Smooth muscle cell (in vitro differentiated cells): ENCODE results near the gene PRKCB. TPM values are rescaled to one million over a fixed set of nuclear protein-coding genes. Genes with fewer than 3 reads are reported as not detected.
"Not testable (repeated sequence)": the region's sequence is repeated elsewhere in the genome, so short reads cannot be mapped to it uniquely, and the experiment has no call there.

Experiments
- DNase-seq: peaks from one replicate; lab custom pipeline; 2025; ENCODE audit not compliant: unreplicated experiment; lab: John Stamatoyannopoulos, UW
- H2AFZ ChIP-seq: fragments of 200-600 bp; sonication (generic); 2 replicates; pipeline ENCODE4 v1.6.0; 2016; ENCODE audit warnings: antibody characterized with exemption, low read depth, mild to moderate bottlenecking
- H3F3A ChIP-seq: fragments of 200-600 bp; sonication (generic); 2 replicates; pipeline ENCODE4 v1.6.0; 2017; ENCODE audit warnings: antibody characterized with exemption, low read depth
- H3K27ac ChIP-seq: fragments of 200-600 bp; sonication (generic); 2 replicates; pipeline ENCODE4 v1.5.1; 2016; ENCODE audit warnings: low read depth, mild to moderate bottlenecking
- H3K27me3 ChIP-seq: fragments of 200-600 bp; sonication (generic); 2 replicates; pipeline ENCODE4 v1.6.1; 2016; ENCODE audit warnings: low read depth, mild to moderate bottlenecking
- H3K36me3 ChIP-seq: fragments of 200-600 bp; sonication (generic); 2 replicates; pipeline ENCODE4 v1.5.1; 2016; ENCODE audit warnings: low read depth
- H3K4me1 ChIP-seq: fragments of 200-600 bp; sonication (generic); 2 replicates; pipeline ENCODE4 v1.5.1; 2016; ENCODE audit warnings: low read depth
- H3K4me2 ChIP-seq: fragments of 200-600 bp; sonication (generic); 2 replicates; pipeline ENCODE4 v1.6.0; 2016; ENCODE audit warnings: mild to moderate bottlenecking
- H3K4me3 ChIP-seq: fragments of 200-600 bp; sonication (generic); 2 replicates; pipeline ENCODE4 v1.5.1; 2016; ENCODE audit warnings: mild to moderate bottlenecking
- H3K79me2 ChIP-seq: fragments of 200-600 bp; sonication (generic); 2 replicates; pipeline ENCODE4 v1.6.0; 2016; ENCODE audit warnings: low read depth, mild to moderate bottlenecking
- H3K9ac ChIP-seq: fragments of 200-600 bp; sonication (generic); 2 replicates; pipeline ENCODE4 v1.6.0; 2016; ENCODE audit warnings: low read depth
- H3K9me3 ChIP-seq: fragments of 200-600 bp; sonication (generic); replicated peaks from 2 replicates; pipeline ENCODE4 v1.5.1; 2016; ENCODE audit warnings: low read depth
- H4K20me1 ChIP-seq: fragments of 200-600 bp; sonication (generic); 2 replicates; pipeline ENCODE4 v1.6.0; 2016; ENCODE audit warnings: low read depth
- WGBS: methylation state at CpG from one replicate; pipeline ENCODE4 v1.1.7; 2016; ENCODE audit warnings: low lambda C conversion rate; 5-methylcytosine and 5-hydroxymethylcytosine counted together
- polyA plus RNA-seq: library from polyadenylated mRNA; unstranded; fragments of >200 nt; fragmentation: Nextera tagmentation; extraction: Ambion mirVana; gene quantifications from 2 replicates; pipeline ENCODE4 v1.2.1, GENCODE V29; 2016
- total RNA-seq: library from RNA; depleted of rRNA; stranded (reverse); fragments of >200 nt; gene quantifications from 2 replicates; pipeline ENCODE4 v1.2.3, GENCODE V29; 2014
- TF ChIP-seq, protein P1 (sequence below): fragments of 200-600 bp; sonication (generic); IDR thresholded peaks from 2 replicates; pipeline ENCODE4 v1.5.1; 2017; ENCODE audit warnings: borderline replicate concordance, mild to moderate bottlenecking, antibody characterized with exemption; ENCODE audit not compliant: insufficient read depth, poor library complexity, severe bottlenecking

Gene PRKCB
- total and polyA plus RNA-seq, 2 experiments from 2014 or later: 0.36 TPM; not detected in 1

DNA sequence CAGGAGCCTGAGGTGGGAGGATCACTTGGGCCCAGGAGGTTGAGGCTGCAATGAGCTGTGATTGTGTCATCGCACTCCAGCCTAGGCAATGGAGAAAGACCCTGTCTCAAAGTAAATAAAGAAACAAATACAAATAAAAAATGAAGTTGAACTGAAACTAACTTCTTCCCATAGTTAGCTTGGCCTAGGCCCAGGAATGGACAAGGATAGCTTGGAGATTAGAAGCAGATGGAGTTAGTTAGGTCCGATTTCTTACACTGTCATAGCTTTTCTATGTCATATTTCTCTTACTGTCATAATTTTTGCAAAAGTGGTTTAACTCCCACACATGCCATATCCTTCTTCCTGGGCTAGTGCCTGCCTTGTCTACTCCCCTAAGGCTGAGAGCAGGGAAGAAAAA lies 265.6 kb downstream of the PRKCB start:
- Histone ChIP-seq H3F3A (no peaks in the 10 kb centered on the region), H3K36me3 (no peaks in the 10 kb centered on the region), H3K4me2 (no peak overlapping the region), H3K27ac (no peak overlapping the region), H3K4me1 (no peaks in the 10 kb centered on the region), H3K79me2 (no peaks in the 10 kb centered on the region), H3K9ac (no peak overlapping the region), H3K27me3 (no peaks in the 10 kb centered on the region), H4K20me1 (no peaks in the 10 kb centered on the region), H3K9me3 (no peaks in the 10 kb centered on the region), H3K4me3 (no peak overlapping the region), H2AFZ (no peak overlapping the region)
- WGBS: 95% methylated on average over 2 of the region's 2 CpGs
- no peak for DNase-seq
- TF ChIP-seq, protein P1, sequence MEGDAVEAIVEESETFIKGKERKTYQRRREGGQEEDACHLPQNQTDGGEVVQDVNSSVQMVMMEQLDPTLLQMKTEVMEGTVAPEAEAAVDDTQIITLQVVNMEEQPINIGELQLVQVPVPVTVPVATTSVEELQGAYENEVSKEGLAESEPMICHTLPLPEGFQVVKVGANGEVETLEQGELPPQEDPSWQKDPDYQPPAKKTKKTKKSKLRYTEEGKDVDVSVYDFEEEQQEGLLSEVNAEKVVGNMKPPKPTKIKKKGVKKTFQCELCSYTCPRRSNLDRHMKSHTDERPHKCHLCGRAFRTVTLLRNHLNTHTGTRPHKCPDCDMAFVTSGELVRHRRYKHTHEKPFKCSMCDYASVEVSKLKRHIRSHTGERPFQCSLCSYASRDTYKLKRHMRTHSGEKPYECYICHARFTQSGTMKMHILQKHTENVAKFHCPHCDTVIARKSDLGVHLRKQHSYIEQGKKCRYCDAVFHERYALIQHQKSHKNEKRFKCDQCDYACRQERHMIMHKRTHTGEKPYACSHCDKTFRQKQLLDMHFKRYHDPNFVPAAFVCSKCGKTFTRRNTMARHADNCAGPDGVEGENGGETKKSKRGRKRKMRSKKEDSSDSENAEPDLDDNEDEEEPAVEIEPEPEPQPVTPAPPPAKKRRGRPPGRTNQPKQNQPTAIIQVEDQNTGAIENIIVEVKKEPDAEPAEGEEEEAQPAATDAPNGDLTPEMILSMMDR: no peak

GRCh38 chr16:24102209-24102660 lies 266.5 kb downstream of the PRKCB start:
- WGBS: 63% methylated on average over 4 of the region's 4 CpGs
- Histone ChIP-seq H3K9ac (no peak overlapping the region), H3K27me3 (no peaks in the 10 kb centered on the region), H3F3A (no peaks in the 10 kb centered on the region), H3K4me1 (no peaks in the 10 kb centered on the region), H3K79me2 (no peaks in the 10 kb centered on the region), H3K4me3 (no peak overlapping the region), H3K4me2 (no peak overlapping the region), H3K27ac (no peak overlapping the region), H4K20me1 (no peaks in the 10 kb centered on the region), H3K36me3 (no peaks in the 10 kb centered on the region), H2AFZ (no peak overlapping the region), H3K9me3 (no peaks in the 10 kb centered on the region)
- TF ChIP-seq, protein P1: no peak
- no peak for DNase-seq

- not testable (repeated sequence) for H3K4me2 ChIP-seq, H3K27ac ChIP-seq, H4K20me1 ChIP-seq, H3K79me2 ChIP-seq, H3K9me3 ChIP-seq, H3K36me3 ChIP-seq, H3F3A ChIP-seq, H3K4me1 ChIP-seq, DNase-seq, H2AFZ ChIP-seq, H3K27me3 ChIP-seq, H3K9ac ChIP-seq, H3K4me3 ChIP-seq
- 94% methylated on average over 2 of the region's 2 CpGs for WGBS
These were observed 269.7 kb downstream of the PRKCB start for GRCh38 chr16:24105471-24105870.

DNA sequence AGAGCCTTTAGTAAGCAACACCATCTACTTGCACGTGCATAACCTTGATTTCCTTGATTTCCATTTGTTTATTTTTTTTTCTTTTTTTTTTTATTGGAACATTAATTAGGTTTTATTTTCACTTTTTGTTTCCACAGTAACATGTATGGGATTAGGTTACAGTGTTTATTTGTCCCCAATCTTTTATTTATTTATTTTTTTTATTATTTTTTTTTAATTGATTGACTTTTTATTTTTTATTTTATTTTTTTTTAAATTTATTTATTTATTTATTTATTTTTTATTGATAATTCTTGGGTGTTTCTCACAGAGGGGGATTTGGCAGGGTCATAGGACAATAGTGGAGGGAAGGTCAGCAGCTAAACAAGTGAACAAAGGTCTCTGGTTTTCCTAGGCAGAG lies 272.3 kb downstream of the PRKCB start:
- WGBS: 92% methylated on average over 1 of the region's 1 CpG
- H3K27me3 ChIP-seq: not testable (repeated sequence)

GRCh38 chr16:24111724-24112302 lies 276.0 kb downstream of the PRKCB start:
- Histone ChIP-seq H3K27me3 (peaks cover 9% of the 10 kb centered on the region), H3K4me2 (no peak overlapping the region), H2AFZ (no peak overlapping the region), H4K20me1 (no peaks in the 10 kb centered on the region), H3K4me3 (no peak overlapping the region), H3K36me3 (no peaks in the 10 kb centered on the region), H3K9me3 (no peaks in the 10 kb centered on the region), H3K79me2 (no peaks in the 10 kb centered on the region), H3K4me1 (no peaks in the 10 kb centered on the region), H3K9ac (no peak overlapping the region), H3F3A (no peaks in the 10 kb centered on the region), H3K27ac (no peak overlapping the region)
- WGBS: 94% methylated on average over 3 of the region's 3 CpGs
- DNase-seq: no peak
- TF ChIP-seq, protein P1: no peak

More for the DNA sequence above, 272.3 kb downstream of the PRKCB start:
- not testable (repeated sequence) for H2AFZ ChIP-seq, H3K4me3 ChIP-seq, H3K4me2 ChIP-seq, H3K27ac ChIP-seq, H3K36me3 ChIP-seq, H4K20me1 ChIP-seq, DNase-seq, H3K79me2 ChIP-seq, H3F3A ChIP-seq, H3K9ac ChIP-seq, H3K9me3 ChIP-seq, H3K4me1 ChIP-seq
